MM.1S (cell line): ENCODE results near the gene KRIT1.
"Not testable (repeated sequence)": the region's sequence is repeated elsewhere in the genome, so short reads cannot be mapped to it uniquely, and the experiment has no call there.

Source experiments
- DNase-seq: peaks from one replicate; pipeline ENCODE4 v3.0.0-alpha.2; 2015
- H2AFZ ChIP-seq: fragments of 300-600 bp; sonication (generic); 2 replicates; pipeline ENCODE4 v1.6.0; 2016; ENCODE audit warnings: antibody characterized with exemption, low read length
- H3F3A ChIP-seq: fragments of 300-600 bp; sonication (generic); 2 replicates; pipeline ENCODE4 v1.6.1; 2016; ENCODE audit warnings: mild to moderate bottlenecking, antibody characterized with exemption, low read length, moderate library complexity, mixed read lengths; ENCODE audit not compliant: insufficient read depth
- H3K27ac ChIP-seq: fragments of 300-600 bp; sonication (generic); 2 replicates; pipeline ENCODE4 v1.5.1; 2016; ENCODE audit warnings: mild to moderate bottlenecking, low read length
- H3K27me3 ChIP-seq: fragments of 300-600 bp; sonication (generic); replicated peaks from 2 replicates; pipeline ENCODE4 v1.6.0; 2016; ENCODE audit warnings: low read length; ENCODE audit not compliant: insufficient read depth
- H3K36me3 ChIP-seq: fragments of 300-600 bp; sonication (generic); replicated peaks from 2 replicates; pipeline ENCODE4 v1.6.1; 2016; ENCODE audit warnings: mild to moderate bottlenecking, low read length, mixed read lengths; ENCODE audit not compliant: insufficient read depth
- H3K4me1 ChIP-seq: fragments of 300-600 bp; sonication (generic); 2 replicates; pipeline ENCODE4 v1.6.1; 2016; ENCODE audit warnings: low read length, mixed read lengths
- H3K4me2 ChIP-seq: fragments of 300-600 bp; sonication (generic); 2 replicates; pipeline ENCODE4 v1.6.0; 2016; ENCODE audit warnings: low read depth, low read length
- H3K4me3 ChIP-seq: fragments of 300-600 bp; sonication (generic); 2 replicates; pipeline ENCODE4 v1.5.1; 2016; ENCODE audit warnings: low read length, mixed read lengths
- H3K79me2 ChIP-seq: fragments of 300-600 bp; sonication (generic); 2 replicates; pipeline ENCODE4 v1.6.1; 2016; ENCODE audit warnings: mixed run types, low read length, mixed read lengths
- H3K9ac ChIP-seq: fragments of 300-600 bp; sonication (generic); 2 replicates; pipeline ENCODE4 v1.6.1; 2016; ENCODE audit warnings: low read length, mixed read lengths
- H3K9me2 ChIP-seq: fragments of 300-600 bp; sonication (generic); replicated peaks from 2 replicates; pipeline ENCODE4 v1.6.1; 2016; ENCODE audit warnings: mild to moderate bottlenecking, low read length, mixed read lengths; ENCODE audit not compliant: insufficient read depth
- H3K9me3 ChIP-seq: fragments of 300-600 bp; sonication (generic); replicated peaks from 2 replicates; pipeline ENCODE4 v1.6.1; 2016; ENCODE audit warnings: mild to moderate bottlenecking, low read length, mixed read lengths; ENCODE audit not compliant: insufficient read depth
- H4K20me1 ChIP-seq: fragments of 300-600 bp; sonication (generic); 2 replicates; pipeline ENCODE4 v1.6.1; 2016; ENCODE audit warnings: mild to moderate bottlenecking, low read length, moderate library complexity, mixed read lengths; ENCODE audit not compliant: insufficient read depth
- EZH2 ChIP-seq: fragments of 300-600 bp; sonication (generic); optimal IDR thresholded peaks from 2 replicates; pipeline ENCODE3; 2017; ENCODE audit warnings: low read depth, mild to moderate bottlenecking, antibody characterized with exemption, low read length, mixed read lengths
- EZH2phosphoT487 ChIP-seq: fragments of 300-600 bp; sonication (generic); IDR thresholded peaks from 2 replicates; pipeline ENCODE4 v1.6.1; 2018; ENCODE audit warnings: antibody characterized with exemption, low read length
- TF ChIP-seq, protein P1 (sequence below): fragments of 300-600 bp; sonication (generic); IDR thresholded peaks from 2 replicates; pipeline ENCODE4 v1.5.1; 2016; ENCODE audit warnings: antibody characterized with exemption, low read length, mixed read lengths

Gene KRIT1

DNA sequence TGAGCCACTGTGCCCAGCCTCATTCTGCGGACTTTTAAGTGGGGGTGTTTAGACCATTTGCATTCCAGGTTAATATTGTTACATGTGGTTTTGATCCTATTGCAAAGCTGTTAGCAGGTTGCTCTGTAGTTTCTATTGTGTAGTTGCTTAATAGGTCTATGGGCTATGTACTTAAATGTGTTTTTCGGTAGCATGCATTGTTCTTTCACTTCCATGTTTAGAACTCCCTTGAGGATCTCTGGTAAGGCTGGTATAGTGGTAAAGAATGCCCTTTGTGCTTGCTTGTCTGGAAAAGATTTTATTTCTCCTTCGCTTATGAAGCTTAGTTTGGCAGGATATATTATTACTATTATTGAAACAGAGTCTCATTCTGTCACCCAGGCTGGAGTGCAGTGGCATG, 53.4 kb downstream of the KRIT1 start:
- H3K4me2 ChIP-seq = no peak overlapping the region
- no peak overlapping the region for H3K9ac ChIP-seq
- H3K9me3 ChIP-seq = no peaks in the 10 kb centered on the region
- H3K4me3 ChIP-seq = no peak overlapping the region
- H3K36me3 ChIP-seq = no peaks in the 10 kb centered on the region
- DNase-seq = no peak
- TF ChIP-seq, protein P1, sequence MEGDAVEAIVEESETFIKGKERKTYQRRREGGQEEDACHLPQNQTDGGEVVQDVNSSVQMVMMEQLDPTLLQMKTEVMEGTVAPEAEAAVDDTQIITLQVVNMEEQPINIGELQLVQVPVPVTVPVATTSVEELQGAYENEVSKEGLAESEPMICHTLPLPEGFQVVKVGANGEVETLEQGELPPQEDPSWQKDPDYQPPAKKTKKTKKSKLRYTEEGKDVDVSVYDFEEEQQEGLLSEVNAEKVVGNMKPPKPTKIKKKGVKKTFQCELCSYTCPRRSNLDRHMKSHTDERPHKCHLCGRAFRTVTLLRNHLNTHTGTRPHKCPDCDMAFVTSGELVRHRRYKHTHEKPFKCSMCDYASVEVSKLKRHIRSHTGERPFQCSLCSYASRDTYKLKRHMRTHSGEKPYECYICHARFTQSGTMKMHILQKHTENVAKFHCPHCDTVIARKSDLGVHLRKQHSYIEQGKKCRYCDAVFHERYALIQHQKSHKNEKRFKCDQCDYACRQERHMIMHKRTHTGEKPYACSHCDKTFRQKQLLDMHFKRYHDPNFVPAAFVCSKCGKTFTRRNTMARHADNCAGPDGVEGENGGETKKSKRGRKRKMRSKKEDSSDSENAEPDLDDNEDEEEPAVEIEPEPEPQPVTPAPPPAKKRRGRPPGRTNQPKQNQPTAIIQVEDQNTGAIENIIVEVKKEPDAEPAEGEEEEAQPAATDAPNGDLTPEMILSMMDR = no peak
- TF ChIP-seq EZH2 = no peak
- no peak for TF ChIP-seq EZH2phosphoT487
- no peaks in the 10 kb centered on the region for H3K4me1 ChIP-seq
- H3K27ac ChIP-seq = no peak overlapping the region
- H2AFZ ChIP-seq = no peak overlapping the region
- no peaks in the 10 kb centered on the region for H3K9me2 ChIP-seq
- no peaks in the 10 kb centered on the region for H3K27me3 ChIP-seq
- H3F3A ChIP-seq = no peaks in the 10 kb centered on the region
- no peaks in the 10 kb centered on the region for H3K79me2 ChIP-seq
- H4K20me1 ChIP-seq = no peaks in the 10 kb centered on the region

DNA sequence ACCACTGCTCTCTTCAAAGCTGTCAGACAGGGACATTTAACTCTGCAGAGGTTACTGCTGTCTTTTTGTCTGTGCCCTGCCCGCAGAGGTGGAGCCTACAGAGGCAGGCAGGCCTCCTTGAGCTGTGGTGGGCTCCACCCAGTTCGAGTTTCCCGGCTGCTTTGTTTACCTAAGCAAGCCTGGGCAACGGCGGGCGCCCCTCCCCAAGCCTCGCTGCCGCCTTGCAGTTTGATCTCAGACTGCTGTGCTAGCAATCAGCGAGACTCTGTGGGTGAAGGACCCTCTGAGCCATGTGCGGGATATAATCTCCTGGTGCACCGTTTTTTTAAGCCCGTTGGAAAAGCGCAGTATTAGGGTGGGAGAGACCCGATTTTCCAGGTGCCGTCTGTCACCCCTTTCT, 56.5 kb downstream of the KRIT1 start:
- H3K27ac ChIP-seq, H3K9me3 ChIP-seq, H3K4me3 ChIP-seq, DNase-seq, H3K79me2 ChIP-seq, H4K20me1 ChIP-seq, H3F3A ChIP-seq, H3K27me3 ChIP-seq, H2AFZ ChIP-seq, H3K4me1 ChIP-seq, H3K36me3 ChIP-seq, H3K9me2 ChIP-seq, H3K9ac ChIP-seq, H3K4me2 ChIP-seq: not testable (repeated sequence)

DNA sequence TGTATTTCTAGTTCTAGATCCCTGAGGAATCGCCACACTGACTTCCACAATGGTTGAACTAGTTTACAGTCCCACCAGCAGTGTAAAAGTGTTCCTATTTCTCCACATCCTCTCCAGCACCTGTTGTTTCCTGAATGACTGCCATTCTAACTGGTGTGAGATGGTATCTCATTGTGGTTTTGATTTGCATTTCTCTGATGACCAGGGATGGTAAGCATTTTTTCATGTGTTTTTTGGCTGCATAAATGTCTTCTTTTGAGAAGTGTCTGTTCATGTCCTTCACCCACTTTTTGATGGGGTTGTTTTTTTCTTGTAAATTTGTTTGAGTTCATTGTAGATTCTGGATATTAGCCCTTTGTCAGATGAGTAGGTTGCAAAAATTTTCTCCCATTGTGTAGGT, 61.4 kb downstream of the KRIT1 start:
- H3K4me3 ChIP-seq, H3K27me3 ChIP-seq, H3K4me1 ChIP-seq, H3K27ac ChIP-seq, DNase-seq, H3K4me2 ChIP-seq, H3K36me3 ChIP-seq, H4K20me1 ChIP-seq, H3F3A ChIP-seq, H3K79me2 ChIP-seq, H3K9me2 ChIP-seq, H2AFZ ChIP-seq, H3K9me3 ChIP-seq, H3K9ac ChIP-seq: not testable (repeated sequence)

DNA sequence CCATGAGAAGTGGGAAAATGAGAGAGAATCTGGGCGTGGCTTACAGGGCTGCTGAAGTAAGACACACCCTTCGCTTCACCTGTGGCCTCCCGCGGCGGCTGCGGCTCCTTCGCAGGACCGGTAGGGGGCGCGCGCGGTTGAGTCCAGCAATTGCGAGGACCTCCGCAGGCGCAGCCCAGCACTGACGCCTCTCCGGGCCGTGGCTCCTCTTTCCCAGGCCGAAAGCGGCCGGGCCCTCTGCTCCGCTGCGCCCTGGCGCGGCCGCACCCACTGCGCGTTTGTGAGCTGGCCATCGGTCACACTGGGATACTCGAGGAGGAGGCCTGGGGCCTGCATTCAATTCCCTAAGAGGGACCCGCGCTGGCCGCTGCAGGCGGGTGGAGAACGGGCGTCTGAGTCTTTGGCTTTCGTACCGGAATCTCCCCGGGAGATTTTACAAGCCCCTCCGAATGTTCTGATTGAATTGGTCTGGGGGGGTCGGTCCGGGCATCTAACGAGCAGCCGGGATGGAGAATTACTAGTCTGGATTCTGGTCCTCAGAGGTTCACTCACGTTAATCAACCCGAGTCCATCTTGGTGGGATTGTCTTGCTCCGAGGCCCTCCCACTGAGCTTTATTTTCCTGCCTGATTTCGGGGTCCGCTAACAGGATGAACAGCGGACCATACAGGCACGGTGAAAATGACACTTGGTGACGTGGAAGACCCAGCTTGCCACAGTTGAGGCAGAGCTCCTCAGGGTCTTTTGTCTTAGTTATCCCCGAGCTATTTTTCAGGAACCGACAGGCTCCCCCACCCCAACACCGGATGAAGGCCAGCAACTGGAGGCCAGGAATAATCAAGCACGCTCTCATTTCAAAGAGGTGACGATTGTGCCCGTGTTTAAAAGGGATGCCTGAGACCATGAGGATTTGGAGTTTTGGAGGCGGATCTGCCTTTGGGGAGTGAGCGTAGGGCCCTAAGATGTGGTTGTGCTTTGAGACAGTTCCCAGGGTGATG, 66.5 kb downstream of the KRIT1 start, which contains the start of gene LRRD1:
TSS of gene LRRD1 (minus strand) at position 215 of the 997 bp plus-strand sequence. CDS start 13,940 bp downstream, outside the sequence.
- no peaks in the 10 kb centered on the region for H4K20me1 ChIP-seq
- H3K4me2 ChIP-seq = peak within 1 kb of the TSS; percentile 88
- H3K4me1 ChIP-seq = no peaks in the 10 kb centered on the region
- TF ChIP-seq, protein P1 = peak; percentile 94
- no peak for TF ChIP-seq EZH2phosphoT487
- H3K27ac ChIP-seq = no peak within 1 kb of the TSS
- H2AFZ ChIP-seq = peak within 1 kb of the TSS; percentile 83
- no peaks in the 10 kb centered on the region for H3F3A ChIP-seq
- H3K9me3 ChIP-seq = no peaks in the 10 kb centered on the region
- H3K36me3 ChIP-seq = no peaks in the 10 kb centered on the region
- no peaks in the 10 kb centered on the region for H3K79me2 ChIP-seq
- no peaks in the 10 kb centered on the region for H3K9me2 ChIP-seq
- no peaks in the 10 kb centered on the region for H3K27me3 ChIP-seq
- H3K4me3 ChIP-seq = peak within 1 kb of the TSS; percentile 62
- DNase-seq = peak; percentile 88
- peak within 1 kb of the TSS; percentile 46; the same call in 1 of the 2 replicates for H3K9ac ChIP-seq
